PC-3 (cell line): ENCODE results near the gene CYP46A1.

Experiments
- CTCF ChIP-seq: fragments of 300-600 bp; sonication (generic); conservative IDR thresholded peaks from 2 replicates; pipeline ENCODE4 v1.5.1; 2017; ENCODE audit warnings: antibody characterized with exemption, low read depth, mild to moderate bottlenecking, low read length
- EZH2 ChIP-seq: fragments of 300-600 bp; sonication (generic); IDR thresholded peaks from one replicate; pipeline ENCODE4 v1.6.1; 2017; ENCODE audit warnings: antibody characterized with exemption, mild to moderate bottlenecking, low read length; ENCODE audit not compliant: unreplicated experiment

GRCh38 chr14:99673305-99674063 lies 10.6 kb upstream of the CYP46A1 start:
- TF ChIP-seq CTCF (no peak), EZH2 (no peak)
